HTERT RPE-1 (cell line): ENCODE results near the gene CHEK2.
"Not testable (repeated sequence)": the region's sequence is repeated elsewhere in the genome, so short reads cannot be mapped to it uniquely, and the experiment has no call there.

Experiments used
- in situ Hi-C: fragments of 300-500 bp; cut with MboI; formaldehyde crosslinking; loops from 4 replicates; pipeline ENCODE4 v1.14.3; 2020; ENCODE audit warnings: low sequenced_read_pairs

Gene CHEK2

DNA sequence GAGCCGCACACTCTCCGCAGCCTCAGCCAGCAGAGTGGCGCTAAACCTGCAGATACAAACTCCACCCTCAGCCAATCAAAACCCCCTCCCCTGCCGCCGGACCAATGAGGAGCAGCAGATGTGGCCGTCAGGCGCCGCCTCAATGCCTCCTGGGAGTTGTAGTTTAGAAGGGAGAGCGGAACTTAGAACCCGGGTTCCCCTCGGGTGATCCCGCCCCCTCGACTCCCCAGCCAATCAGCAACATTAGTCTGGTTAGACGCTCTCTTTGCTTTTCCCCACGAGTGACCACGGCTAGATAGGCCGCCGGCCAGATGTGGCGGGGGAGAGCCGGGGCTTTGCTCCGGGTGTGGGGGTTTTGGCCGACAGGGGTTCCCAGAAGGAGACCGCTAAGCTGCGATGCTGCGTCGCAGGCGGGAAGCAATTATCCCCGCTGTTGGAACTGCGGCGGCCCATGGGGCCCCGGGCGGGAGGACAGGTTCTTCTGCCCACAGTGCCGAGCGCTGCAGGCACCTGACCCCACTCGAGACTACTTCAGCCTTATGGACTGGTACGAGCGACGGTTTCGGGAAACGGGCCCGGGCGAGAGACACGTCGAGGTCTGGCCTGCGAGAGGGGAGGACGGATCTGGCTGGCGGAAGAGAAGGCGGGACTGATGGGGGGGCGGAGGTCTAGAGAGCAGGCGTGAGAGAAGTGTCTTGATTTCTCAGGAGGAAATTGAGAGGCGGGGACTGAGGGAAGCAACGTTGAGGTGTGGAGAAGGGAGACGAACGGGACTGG is at the start of gene CHEK2, which contains the start of gene HSCB:
Gene CHEK2 (minus strand): TSS at position 36 of the 777 bp plus-strand sequence. CDS start 7,099 bp downstream, outside the sequence.
Gene HSCB (plus strand): TSS at position 255 of the 777 bp plus-strand sequence. CDS start 57 bp downstream, at position 312.
- in situ Hi-C loops = no loop called here

DNA sequence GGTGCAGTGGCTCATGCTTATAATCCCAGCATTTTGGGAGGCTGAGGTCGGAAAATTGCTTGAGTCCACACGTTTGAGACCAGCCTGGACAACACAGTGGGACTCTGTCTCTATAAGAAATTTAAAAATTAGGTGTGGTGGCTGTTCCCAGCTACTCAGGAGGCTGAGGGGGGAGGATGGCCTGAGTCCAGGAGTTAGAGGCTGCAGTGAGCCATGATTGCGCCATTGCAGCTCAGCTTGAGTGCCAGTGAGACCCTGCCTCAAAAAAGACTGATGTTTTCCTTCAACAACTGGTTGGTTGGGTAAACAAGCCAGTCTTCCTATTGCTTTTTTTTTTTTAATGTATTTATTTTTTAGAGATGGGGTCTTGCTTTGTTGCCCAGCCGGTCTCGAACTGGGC is 49.5 kb upstream of the CHEK2 start:
- in situ Hi-C loops = no loop called here

DNA sequence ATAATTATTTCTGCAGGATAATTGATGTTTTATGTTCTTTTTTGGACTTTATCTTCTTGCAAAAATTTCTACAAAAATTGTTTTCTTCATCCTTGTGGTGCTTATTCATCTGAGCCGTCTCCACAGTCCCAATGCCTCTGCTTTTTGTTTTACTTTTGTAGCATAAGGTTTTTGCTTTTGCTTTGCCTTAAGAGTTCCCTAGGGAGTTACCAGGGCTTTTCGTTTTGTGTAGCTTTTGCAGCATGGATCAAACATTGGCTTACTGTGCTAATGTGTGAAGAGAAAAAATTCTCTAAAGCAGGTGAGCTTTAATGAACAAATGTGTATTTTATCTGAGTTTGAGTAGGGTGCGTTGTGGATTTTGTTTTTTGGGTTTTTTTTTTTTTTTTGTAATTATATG is 47.0 kb upstream of the CHEK2 start:
- in situ Hi-C loops = no loop called here

- in situ Hi-C loops = no loop called here
These were observed 42.4 kb upstream of the CHEK2 start for GRCh38 chr22:28783786-28784671.

- in situ Hi-C loops = no loop called here
These were observed 38.7 kb upstream of the CHEK2 start for GRCh38 chr22:28780296-28780695.

DNA sequence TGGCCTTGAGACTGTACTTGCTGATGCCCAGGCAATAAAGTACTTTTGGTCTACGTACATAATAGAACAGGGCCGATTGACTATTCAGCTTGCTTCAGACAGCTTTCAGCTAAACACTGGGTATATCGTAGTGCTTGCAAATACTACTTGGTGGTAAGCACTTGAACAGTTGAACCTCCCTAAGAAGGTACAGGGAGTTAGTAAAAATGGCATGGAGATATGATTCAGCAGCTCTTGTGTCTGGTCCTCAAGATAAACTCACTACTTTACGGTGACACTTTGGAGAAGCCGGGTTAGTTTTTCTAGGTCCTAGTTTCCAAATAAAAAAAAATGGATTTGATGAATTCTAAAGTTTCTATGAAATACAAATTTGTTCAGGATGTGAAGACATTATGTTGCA is 38.2 kb upstream of the CHEK2 start:
- in situ Hi-C loops = no loop called here

DNA sequence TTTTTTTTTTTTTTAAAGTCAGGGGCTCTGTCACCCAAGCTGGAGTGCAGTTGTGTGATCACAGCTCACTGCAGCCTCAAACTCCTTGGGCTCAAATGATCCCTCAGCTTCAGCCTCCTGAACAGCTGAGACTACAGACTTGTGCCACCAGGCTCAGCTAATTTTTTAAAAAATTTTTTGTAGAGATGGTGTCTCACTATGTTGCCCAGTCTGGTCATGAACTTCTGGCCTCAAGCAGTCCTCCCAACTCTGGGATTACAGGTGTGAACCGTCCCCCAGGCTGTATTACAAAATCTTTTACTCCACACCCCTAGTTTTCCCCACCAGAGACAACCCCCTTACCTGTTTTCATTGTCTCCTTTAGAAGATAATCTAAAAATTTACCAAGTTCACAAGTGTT is 32.8 kb upstream of the CHEK2 start:
- in situ Hi-C loops = no loop called here

- in situ Hi-C loops = no loop called here
These were observed 31.8 kb upstream of the CHEK2 start for GRCh38 chr22:28773461-28773867.

DNA sequence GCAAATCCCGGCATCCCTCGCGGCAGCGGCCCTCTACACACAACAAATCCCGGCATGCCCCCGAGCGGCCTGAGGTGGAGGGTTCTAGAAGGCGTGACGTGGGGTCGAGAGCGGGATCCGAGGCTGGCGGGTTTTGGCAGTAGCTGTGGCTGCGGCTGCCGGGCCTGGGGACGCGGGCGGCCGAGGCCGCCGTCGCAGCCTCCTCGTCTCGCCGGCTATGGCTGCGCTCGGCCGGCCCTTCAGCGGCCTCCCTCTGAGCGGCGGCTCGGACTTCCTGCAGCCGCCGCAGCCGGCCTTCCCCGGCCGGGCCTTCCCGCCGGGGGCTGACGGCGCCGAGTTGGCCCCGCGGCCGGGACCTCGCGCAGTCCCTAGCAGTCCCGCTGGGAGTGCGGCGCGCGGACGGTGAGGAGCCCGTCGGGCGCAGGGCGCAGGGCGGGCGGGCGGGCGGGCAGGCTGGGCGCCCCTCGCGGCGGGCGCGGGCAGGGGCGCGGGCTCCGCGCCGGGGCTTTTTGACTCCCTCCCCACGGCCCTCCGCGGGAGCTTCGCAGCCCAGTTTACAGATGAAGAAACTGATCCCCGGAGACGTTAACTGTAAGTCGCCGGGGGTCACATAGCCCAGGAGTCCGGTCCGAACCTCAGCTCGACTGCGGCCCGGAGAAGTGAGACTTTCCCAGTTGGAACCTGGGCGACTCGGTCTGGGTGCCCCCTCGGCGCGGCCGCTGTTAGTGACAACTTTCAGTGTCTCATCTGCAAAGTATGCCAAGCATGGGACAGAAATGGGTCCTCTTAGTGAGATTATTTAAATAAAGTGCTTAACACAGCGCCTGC is 31.2 kb upstream of the CHEK2 start, which contains the start of gene CCDC117:
Gene CCDC117 (plus strand): TSS at position 63 of the 828 bp plus-strand sequence. CDS start 155 bp downstream, at position 218.
- in situ Hi-C loops = no loop called here

DNA sequence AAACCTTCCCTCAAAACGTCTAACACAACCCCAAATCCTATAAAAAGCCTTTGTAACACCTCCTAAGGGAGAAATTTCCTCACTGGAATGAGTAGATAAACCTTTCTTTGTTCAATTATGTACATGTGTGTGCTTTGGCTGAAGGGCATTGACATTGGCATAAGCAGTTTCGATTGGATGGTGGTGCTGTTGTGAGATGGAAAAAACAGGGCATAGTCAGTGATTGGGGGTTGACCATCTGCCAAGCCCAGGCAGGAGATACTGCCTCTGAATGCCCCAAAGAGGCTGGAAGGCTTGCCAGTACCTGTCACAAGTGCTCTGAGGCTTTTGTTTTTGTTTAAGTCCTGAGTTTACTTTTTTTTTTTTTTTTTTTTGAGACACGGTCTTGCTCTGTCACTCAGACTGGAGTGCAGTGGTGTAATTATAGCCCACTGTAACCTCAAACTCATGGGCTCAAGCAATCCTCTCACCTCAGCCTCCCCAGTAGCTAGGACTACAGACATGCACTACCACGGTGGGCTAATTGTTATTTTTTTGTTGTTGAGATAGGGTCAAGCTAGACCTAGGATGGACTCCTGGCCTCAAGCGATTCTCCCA is 29.7 kb upstream of the CHEK2 start:
- in situ Hi-C loops = no loop called here

- in situ Hi-C loops = no loop called here
These were observed 27.9 kb upstream of the CHEK2 start for GRCh38 chr22:28769394-28770085.

- in situ Hi-C loops = no loop called here
These were observed 27.2 kb upstream of the CHEK2 start for GRCh38 chr22:28768701-28769393.

DNA sequence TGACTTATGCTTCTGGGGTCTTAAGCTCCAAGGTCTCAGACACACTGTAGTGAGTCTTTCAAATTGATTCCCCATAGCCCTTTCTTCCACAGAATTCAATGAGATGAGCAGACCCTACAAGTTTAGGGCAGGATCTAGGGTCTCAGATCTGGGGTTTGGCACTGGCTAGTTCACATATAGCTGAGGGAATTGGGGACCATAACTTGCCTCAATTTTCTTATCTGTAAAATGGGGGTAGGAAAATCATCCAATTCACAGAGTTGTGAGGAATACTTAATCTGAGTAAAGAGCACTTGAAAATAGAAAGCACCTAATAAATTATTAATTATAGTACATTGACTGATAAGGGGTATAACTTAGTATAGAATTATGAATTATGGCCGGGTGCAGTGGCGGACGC is 25.0 kb upstream of the CHEK2 start:
- in situ Hi-C loops = no loop called here

DNA sequence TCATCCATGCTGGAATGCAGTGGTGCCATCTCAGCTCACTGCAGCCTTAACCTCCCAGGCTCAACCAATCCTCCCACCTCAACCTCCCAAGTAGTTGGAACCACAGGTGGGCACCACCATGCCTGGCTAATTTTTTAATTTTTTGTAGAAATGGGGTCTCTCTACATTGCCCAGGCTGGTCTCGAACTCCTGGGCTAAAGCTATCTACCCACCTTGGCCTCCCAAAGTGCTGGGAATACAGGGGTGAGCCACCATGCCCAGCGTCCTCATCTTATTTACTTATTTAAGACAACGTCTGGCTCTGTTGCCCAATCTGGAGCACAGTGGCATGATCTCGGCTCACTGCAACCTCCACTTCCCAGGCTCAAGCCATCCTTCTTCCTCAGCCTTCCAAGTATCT is 20.4 kb upstream of the CHEK2 start:
- in situ Hi-C loops = not testable (repeated sequence)

- in situ Hi-C loops = no loop called here
These were observed 19.8 kb upstream of the CHEK2 start for GRCh38 chr22:28761449-28761755.

DNA sequence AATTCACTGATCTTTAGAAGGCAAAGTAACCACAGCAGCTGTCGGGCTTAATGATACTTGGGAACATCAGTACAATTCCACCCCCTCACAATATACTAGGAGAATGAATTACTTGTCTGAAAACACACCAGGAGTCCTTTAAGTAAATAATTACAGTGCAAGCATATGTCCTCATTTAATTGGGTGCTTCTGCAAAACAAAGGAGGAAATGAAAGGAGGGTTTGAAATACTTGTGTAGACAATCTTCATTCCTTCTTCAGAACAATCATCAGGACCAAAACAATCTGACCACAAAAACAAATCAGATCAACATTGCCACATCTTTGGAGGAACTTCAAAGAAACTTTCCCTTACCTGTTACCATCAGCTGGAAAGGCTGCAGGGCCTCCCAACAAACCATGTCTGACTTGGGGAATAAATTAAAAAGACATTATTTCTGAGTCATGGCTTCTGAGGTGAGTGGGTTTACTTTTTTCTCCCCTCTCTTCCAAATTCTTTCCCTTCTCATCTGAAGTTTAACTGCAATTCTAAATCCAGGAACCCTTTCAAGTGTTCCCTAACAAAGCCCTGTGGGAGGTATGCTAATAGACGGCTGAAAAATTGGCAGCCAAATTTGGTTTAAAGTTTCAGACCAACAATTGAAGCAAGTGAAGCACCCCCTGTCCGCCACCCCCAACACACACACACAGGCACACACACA is 18.4 kb upstream of the CHEK2 start:
- in situ Hi-C loops = no loop called here

DNA sequence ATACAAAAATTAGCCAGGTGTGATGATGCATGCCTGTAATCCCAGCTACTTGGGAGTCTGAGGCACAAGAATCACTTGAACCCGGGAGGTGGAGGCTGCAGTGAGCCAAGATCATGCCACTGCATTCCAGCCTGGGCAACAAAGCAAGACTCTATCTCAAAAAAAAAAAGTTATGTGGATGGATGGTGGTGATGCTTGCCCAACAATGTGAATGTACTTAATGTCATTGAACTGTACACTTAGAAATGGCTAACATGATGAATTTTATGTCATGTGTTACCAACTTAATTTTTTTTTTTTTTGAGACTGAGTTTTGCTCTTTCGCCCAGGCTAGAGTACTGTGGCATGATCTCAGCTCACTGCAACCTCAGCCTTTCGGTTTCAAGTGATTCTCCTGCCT is 12.9 kb upstream of the CHEK2 start:
- in situ Hi-C loops = not testable (repeated sequence)

- in situ Hi-C loops = no loop called here
These were observed 8.9 kb upstream of the CHEK2 start for GRCh38 chr22:28750471-28750881.

GRCh38 chr22:28743852-28744251 is 2.2 kb upstream of the CHEK2 start:
- in situ Hi-C loops = no loop called here
